Activated CD8-positive, alpha-beta memory T cell treated with anti-CD3 and anti-CD28 coated beads for 48 hours (primary cell): ENCODE results near the gene COL9A2.

ENCODE experiments used
- DNase-seq, 3 experiments: peaks; one replicate each; pipeline ENCODE4 v3.0.0-alpha.2; 2020; ENCODE audit warnings: low read depth in 2 of 3, low spot score in 2 of 3

The COL9A2 gene

DNA sequence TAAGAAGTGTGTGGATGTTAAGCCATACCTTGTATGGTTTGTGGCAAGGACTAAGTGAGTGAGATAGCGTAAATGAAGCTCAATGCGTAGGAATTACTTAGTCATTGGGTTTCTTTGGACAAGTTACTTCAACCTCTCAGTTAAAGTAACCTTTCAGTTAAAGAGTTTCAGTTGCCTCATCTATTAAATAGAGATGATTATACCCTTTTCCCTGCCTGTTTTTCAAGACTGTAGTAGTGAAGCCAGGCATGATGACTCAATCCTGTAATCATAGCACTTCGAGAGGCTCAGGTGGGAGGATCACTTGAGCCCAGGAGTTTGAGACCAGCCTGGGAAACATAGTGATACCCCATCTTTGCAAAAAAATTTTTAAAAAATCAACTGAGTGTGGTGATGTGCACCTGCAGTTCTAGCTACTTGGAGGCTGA, 52.7 kb downstream of the COL9A2 start:
- DNase-seq: no peak

DNA sequence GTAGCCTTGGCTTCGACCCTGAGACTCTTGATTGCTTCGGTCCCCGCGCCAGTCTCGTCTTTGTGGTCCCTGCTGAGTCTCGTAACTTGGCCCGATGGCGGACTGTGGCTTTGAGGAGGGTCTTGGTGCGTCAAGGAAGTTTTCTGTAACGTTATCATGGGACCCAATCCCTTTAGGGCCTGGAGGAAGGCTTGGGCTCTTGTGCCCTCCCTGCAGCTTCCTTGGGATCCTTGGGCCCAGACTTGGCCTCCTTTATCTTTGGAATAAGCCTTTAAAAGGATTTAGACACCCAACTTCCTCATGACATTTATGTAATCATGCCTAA, 58.7 kb downstream of the COL9A2 start:
- no peak for DNase-seq

DNA sequence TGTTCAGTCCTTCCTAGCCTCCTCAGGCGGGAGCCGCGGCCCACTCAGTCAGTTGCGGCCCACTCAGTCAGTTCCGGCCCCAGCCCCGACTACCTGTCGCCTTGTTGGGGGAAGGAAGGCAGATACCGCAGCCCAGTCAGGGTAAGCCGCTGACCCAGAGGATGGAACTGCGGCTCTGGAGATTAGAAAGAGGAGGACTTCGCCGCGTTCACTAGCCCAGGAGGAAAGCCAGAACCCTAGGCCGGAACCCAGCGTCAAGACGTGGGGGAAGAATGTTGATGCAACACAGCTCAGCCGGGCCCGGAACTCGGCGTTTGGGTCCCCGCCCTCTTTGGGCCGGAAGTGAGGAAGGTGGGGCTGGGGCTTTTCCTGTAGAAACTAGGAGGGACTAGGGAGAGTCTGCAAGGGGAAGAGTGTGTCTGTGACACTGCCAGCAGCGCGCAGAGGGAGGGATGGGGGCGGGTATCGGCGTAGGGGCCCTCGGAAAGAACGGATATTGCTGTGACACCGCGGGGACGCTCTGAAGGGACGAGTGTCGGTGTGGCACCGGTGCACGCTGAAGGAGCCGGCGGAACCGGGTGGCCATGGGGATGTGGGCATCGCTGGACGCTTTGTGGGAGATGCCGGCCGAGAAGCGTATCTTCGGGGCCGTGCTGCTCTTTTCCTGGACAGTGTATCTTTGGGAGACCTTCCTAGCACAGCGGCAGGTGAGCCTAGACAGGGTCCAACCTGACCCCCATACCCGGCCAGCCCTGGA, 59.2 kb downstream of the COL9A2 start, which contains the start of gene ZMPSTE24:
Gene ZMPSTE24 (plus strand): TSS at position 549 of the 757 bp plus-strand sequence. CDS start 36 bp downstream, at position 585.
- DNase-seq: peak; percentile 90 to 94 (median 92)

DNA sequence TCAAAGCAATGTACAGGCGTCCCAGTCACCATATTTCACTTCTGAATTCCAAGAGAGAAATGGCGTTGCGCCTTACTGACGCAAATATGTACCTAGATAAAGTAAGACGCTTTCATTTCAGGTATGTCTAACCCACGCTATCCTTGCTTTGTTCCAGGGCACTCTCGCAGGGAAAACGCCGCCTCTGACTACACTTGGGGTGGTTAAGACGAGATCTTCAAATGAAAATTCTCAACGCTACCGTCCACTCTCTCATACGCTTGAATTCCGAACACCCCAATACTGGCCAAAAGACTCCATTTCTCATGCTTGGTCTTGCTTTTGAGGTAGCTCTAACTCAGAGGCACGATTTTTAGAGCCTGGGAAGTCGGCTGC, 59.8 kb downstream of the COL9A2 start:
- no peak for DNase-seq

DNA sequence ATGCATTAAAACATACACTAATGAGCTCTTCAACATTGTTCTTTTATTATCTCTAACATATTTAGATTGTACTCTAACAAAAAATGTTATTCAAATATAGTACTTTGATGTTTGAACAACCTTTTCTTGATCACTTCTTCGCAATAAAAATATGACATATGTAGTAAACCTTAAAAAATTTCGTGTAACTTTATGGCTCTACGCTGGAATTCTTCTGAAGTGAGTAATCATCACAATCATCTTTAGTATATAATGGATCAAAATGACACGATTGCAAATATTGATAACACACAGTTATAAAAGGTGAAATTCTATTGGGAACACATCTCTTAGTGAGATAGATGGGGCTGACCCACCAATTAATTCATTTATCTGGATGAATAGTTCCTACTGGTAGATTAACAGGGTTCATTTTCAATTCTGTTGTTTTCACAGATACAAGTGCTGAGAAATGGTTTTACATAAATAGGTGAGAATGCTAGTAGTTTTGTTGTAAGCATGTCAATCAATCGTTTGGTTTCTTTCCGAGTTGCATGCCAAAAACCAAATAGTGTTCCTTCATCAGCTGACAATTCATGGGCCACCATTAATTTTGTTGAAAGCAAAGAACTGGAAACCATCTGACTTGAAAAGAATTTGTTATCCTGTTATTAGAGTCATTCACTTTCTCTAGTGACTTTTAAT, 60.5 kb downstream of the COL9A2 start:
- no peak for DNase-seq

DNA sequence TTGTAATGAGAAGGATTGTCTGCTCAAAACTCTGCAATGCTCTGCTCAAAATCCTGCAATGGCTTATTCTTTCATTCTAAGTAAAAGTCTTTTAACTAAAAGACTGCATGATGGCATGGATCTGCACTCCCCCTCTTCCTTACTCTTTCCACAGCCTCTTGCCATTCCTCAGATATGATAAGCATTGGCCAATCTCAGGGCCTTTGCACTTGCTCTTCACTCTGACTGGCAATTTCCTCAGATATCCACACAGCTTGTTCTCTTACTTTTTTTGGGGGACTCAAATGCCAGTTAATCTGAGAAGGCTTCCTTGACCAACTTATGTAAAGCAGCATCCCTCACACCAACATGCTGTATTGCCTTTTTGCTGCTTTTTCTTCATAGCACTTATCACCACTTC, 61.9 kb downstream of the COL9A2 start:
- no peak for DNase-seq

DNA sequence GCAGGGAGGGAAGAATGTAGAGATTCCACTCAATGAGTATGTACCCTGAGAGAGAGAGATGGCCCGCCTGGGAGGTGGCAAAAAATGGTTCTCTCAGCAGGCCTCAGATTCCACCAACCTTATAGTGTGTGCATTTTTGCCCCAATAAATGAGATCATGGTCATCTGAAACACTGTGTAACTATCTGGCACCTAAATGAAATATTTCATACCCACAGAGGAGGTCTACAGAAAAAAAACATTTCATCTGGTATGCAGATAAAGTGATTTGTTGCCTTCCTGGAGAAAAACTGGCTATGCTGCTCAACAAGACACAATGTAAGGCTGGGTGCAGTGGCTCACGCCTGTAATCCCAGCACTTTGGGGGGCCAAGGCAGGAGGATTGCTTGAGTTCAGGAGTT, 64.5 kb downstream of the COL9A2 start:
- no peak for DNase-seq

DNA sequence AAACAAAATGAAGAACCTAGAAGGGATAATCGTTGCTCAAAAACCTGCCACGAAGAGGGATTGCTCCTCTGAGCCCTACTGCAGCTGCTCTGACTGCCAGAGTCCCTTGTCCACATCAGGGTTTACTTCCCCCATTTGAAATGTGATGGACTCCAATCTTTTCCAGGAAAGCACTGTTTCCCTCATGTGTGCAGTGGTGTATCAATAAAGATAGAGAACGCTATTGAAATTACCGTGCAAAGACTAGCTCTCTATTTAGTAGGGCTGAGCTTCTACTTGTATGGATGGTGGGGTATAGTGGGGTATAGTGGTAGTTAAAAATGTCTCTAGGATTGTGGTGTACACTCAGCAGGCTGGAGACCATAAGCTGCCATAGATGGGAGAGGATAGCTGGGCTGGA, 65.6 kb downstream of the COL9A2 start:
- DNase-seq: no peak
